GM23338 (cell line): Measurements from ENCODE around the gene VEZT. TPM values are rescaled to one million over a fixed set of nuclear protein-coding genes. Genes with fewer than 3 reads are reported as not detected.

Experiments
- ATAC-seq: fragments of 200-7000 bp; cut with Tn5 transposase; 3 replicates; pipeline ENCODE4 v1.9.1; 2020
- DNase-seq: peaks from one replicate; pipeline ENCODE4 v3.0.0-alpha.2; 2015; ENCODE audit warnings: low spot score
- H2AFZ ChIP-seq: fragments of 200-600 bp; sonication (generic); 2 replicates; pipeline ENCODE4 v1.8.0; 2016; ENCODE audit warnings: antibody characterized with exemption, mild to moderate bottlenecking, moderate library complexity
- H3F3A ChIP-seq: fragments of 200-600 bp; sonication (generic); replicated peaks from 2 replicates; pipeline ENCODE4 v1.8.0; 2017; ENCODE audit warnings: antibody characterized with exemption, mixed run types, low read depth
- H3K27ac ChIP-seq: fragments of 200-600 bp; sonication (generic); 2 replicates; pipeline ENCODE4 v1.6.1; 2016; ENCODE audit warnings: low read depth
- H3K27me3 ChIP-seq: fragments of 200-600 bp; sonication (generic); 2 replicates; pipeline ENCODE4 v1.8.0; 2016; ENCODE audit warnings: mild to moderate bottlenecking, mixed run types, moderate library complexity; ENCODE audit not compliant: insufficient read depth
- H3K36me3 ChIP-seq: fragments of 200-600 bp; sonication (generic); 2 replicates; pipeline ENCODE4 v1.8.0; 2016; ENCODE audit warnings: mild to moderate bottlenecking; ENCODE audit not compliant: insufficient read depth
- H3K4me1 ChIP-seq: fragments of 200-600 bp; sonication (generic); 2 replicates; pipeline ENCODE4 v1.8.0; 2016; ENCODE audit warnings: mild to moderate bottlenecking, moderate library complexity; ENCODE audit not compliant: insufficient read depth
- H3K4me2 ChIP-seq: fragments of 200-600 bp; sonication (generic); 2 replicates; pipeline ENCODE4 v1.7.1; 2017; ENCODE audit warnings: mixed run types
- H3K4me3 ChIP-seq: fragments of 200-600 bp; sonication (generic); 2 replicates; pipeline ENCODE4 v1.6.1; 2016; ENCODE audit warnings: mixed run types
- H3K79me2 ChIP-seq: fragments of 200-600 bp; sonication (generic); replicated peaks from 2 replicates; pipeline ENCODE4 v1.8.0; 2017; ENCODE audit warnings: mild to moderate bottlenecking; ENCODE audit not compliant: insufficient read depth
- H3K9me2 ChIP-seq: fragments of 200-600 bp; sonication (generic); 2 replicates; pipeline ENCODE4 v1.8.0; 2017; ENCODE audit not compliant: insufficient read depth
- H4K20me1 ChIP-seq: fragments of 200-600 bp; sonication (generic); replicated peaks from 2 replicates; pipeline ENCODE4 v1.8.0; 2017; ENCODE audit warnings: mild to moderate bottlenecking; ENCODE audit not compliant: insufficient read depth
- H3K27ac Mint-ChIP-seq: 2 replicates; pipeline ENCODE4 v1.8.0; 2020; ENCODE audit warnings: inconsistent platforms, mild to moderate bottlenecking, moderate library complexity, mixed read lengths
- H3K27me3 Mint-ChIP-seq: 3 replicates; pipeline ENCODE4 v1.8.0; 2022; ENCODE audit warnings: low read depth, mild to moderate bottlenecking, moderate library complexity, mixed read lengths, inconsistent platforms; ENCODE audit not compliant: insufficient read depth, poor library complexity
- H3K36me3 Mint-ChIP-seq: 3 replicates; pipeline ENCODE4 v1.8.0; 2021; ENCODE audit warnings: low read depth, mild to moderate bottlenecking, inconsistent platforms, moderate library complexity, mixed read lengths
- H3K4me1 Mint-ChIP-seq: 3 replicates; pipeline ENCODE4 v1.8.0; 2020; ENCODE audit warnings: mild to moderate bottlenecking, inconsistent platforms, mixed read lengths
- H3K4me3 Mint-ChIP-seq: 3 replicates; pipeline ENCODE4 v1.8.0; 2021; ENCODE audit warnings: moderate library complexity, mild to moderate bottlenecking, inconsistent platforms, mixed read lengths
- H3K9me3 Mint-ChIP-seq: 3 replicates; pipeline ENCODE4 v1.8.0; 2020; ENCODE audit warnings: moderate library complexity, mild to moderate bottlenecking, inconsistent platforms, mixed read lengths
- CTCF ChIP-seq, 2 experiments: fragments of 200-600 bp in 1 of 2; sonication (generic) in 1 of 2; conservative IDR thresholded peaks; 2 replicates each; pipeline versions ENCODE4 v1.5.1 to v1.6.1; 2016 to 2017; ENCODE audit warnings: antibody characterized with exemption in 2 of 2, low read depth in 2 of 2, mild to moderate bottlenecking in 2 of 2, moderate library complexity in 1 of 2
- ETS1 ChIP-seq: IDR thresholded peaks from 2 replicates; pipeline ENCODE4 v1.6.1; 2016; ENCODE audit warnings: antibody characterized with exemption
- EZH2 ChIP-seq: fragments of 200-600 bp; sonication (generic); IDR thresholded peaks from one replicate; pipeline ENCODE4 v1.8.0; 2017; ENCODE audit warnings: antibody characterized with exemption, mild to moderate bottlenecking, low read depth; ENCODE audit not compliant: unreplicated experiment
- EZH2phosphoT487 ChIP-seq: fragments of 200-600 bp; sonication (generic); IDR thresholded peaks from one replicate; pipeline ENCODE4 v1.8.1; 2018; ENCODE audit warnings: antibody characterized with exemption; ENCODE audit not compliant: unreplicated experiment
- JUNB ChIP-seq: IDR thresholded peaks from one replicate; pipeline ENCODE4 v1.6.1; 2016; ENCODE audit warnings: antibody characterized with exemption; ENCODE audit not compliant: unreplicated experiment
- NANOG ChIP-seq: IDR thresholded peaks from 2 replicates; pipeline ENCODE4 v1.6.1; 2016; ENCODE audit warnings: antibody characterized with exemption, borderline replicate concordance
- POLR2AphosphoS5 ChIP-seq: IDR thresholded peaks from 2 replicates; pipeline ENCODE4 v1.6.1; 2016; ENCODE audit warnings: antibody characterized with exemption, low read depth
- REST ChIP-seq: IDR thresholded peaks from one replicate; pipeline ENCODE4 v1.6.1; 2018; ENCODE audit warnings: antibody characterized with exemption; ENCODE audit not compliant: unreplicated experiment
- STAT1 ChIP-seq: IDR thresholded peaks from one replicate; pipeline ENCODE4 v1.6.1; 2016; ENCODE audit warnings: antibody characterized with exemption; ENCODE audit not compliant: unreplicated experiment
- ZNF114 ChIP-seq: fragments of 250-450 bp; sonication (Bioruptor Pico); IDR thresholded peaks from 2 replicates; pipeline ENCODE4 v1.5.0; 2020; ENCODE audit warnings: mild to moderate bottlenecking, moderate library complexity
- ZNF331 ChIP-seq: fragments of 250-450 bp; sonication (Bioruptor Pico); IDR thresholded peaks from 2 replicates; pipeline ENCODE4 v1.5.0; 2020; ENCODE audit warnings: low read depth, mild to moderate bottlenecking, moderate library complexity
- ZNF462 ChIP-seq: fragments of 250-450 bp; sonication (Bioruptor Pico); IDR thresholded peaks from 2 replicates; pipeline ENCODE4 v1.5.0; 2020; ENCODE audit warnings: mild to moderate bottlenecking, moderate library complexity
- polyA plus RNA-seq: library from polyadenylated mRNA; unstranded; fragments of >200 nt; fragmentation: Nextera tagmentation; extraction: Ambion mirVana; gene quantifications from 2 replicates; pipeline ENCODE4 v1.2.1, GENCODE V29; 2016
- total RNA-seq: library from RNA; depleted of rRNA; stranded (reverse); fragments of >200 nt; shearing (Covaris generic); gene quantifications from 2 replicates; pipeline ENCODE4 v1.2.3, GENCODE V29; 2014

VEZT gene
- total and polyA plus RNA-seq, 2 experiments from 2014 or later: 34.2 to 51.5 TPM

- Histone ChIP-seq H3K4me3 (no peak overlapping the region), H3K4me2 (no peak overlapping the region), H2AFZ (no peak overlapping the region), H3K9me2 (no peaks in the 10 kb centered on the region), H4K20me1 (no peaks in the 10 kb centered on the region), H3K36me3 (no peaks in the 10 kb centered on the region), H3K27me3 (no peaks in the 10 kb centered on the region), H3K79me2 (peaks cover 61% of the 10 kb centered on the region), H3K27ac (no peak overlapping the region), H3F3A (no peaks in the 10 kb centered on the region), H3K4me1 (peaks cover 20% of the 10 kb centered on the region)
- Mint-ChIP-seq H3K4me1 (peaks cover 28% of the 10 kb centered on the region), H3K27ac (no peak overlapping the region), H3K9me3 (no peaks in the 10 kb centered on the region), H3K36me3 (0 out of 3 replicates have a peak, but pooled peaks cover 2% of the 10 kb centered on the region), H3K4me3 (no peak overlapping the region), H3K27me3 (no peaks in the 10 kb centered on the region)
- ATAC-seq (no peak), DNase-seq (no peak)
- TF ChIP-seq POLR2AphosphoS5 (no peak), JUNB (no peak), REST (no peak), ETS1 (no peak), ZNF462 (CRISPR knock-in tag) (no peak), CTCF (conservative IDR thresholded peaks at IDR 0.05; ENCODE audit: low read depth in 2 of 2) (no peak), STAT1 (no peak), ZNF114 (CRISPR knock-in tag) (no peak), NANOG (no peak), EZH2 (no peak), ZNF331 (CRISPR knock-in tag) (no peak), EZH2phosphoT487 (no peak)
These were observed 26.4 kb upstream of the VEZT start for GRCh38 chr12:95191060-95191696.
